Stomach (tissue), 19 donors: Measurements from ENCODE around the gene PIK3R2. TPM values are rescaled to one million over a fixed set of nuclear protein-coding genes. Genes with fewer than 3 reads are reported as not detected.
"Not testable (repeated sequence)": the region's sequence is repeated elsewhere in the genome, so short reads cannot be mapped to it uniquely, and the experiment has no call there.

ENCODE experiments used
- DNase-seq, 2 donors: peaks; one replicate each; pipeline versions ENCODE4 v3.0.0 to v3.0.0-alpha.2; 2013 to 2019
- H3K27ac ChIP-seq, 5 donors: fragments of 200-600 bp in 4 of 5; sonication (generic) in 4 of 5; one replicate each; pipeline ENCODE4 v1.5.1; 2013 to 2019; ENCODE audit warnings: mild to moderate bottlenecking in 1 of 5, moderate library complexity in 1 of 5
- H3K27me3 ChIP-seq, 3 donors: fragments of 200-600 bp; sonication (generic); one replicate each; pipeline ENCODE4 v1.5.1; 2017 to 2019; ENCODE audit warnings: mixed run types in 1 of 3
- H3K36me3 ChIP-seq, 4 donors: fragments of 200-600 bp; sonication (generic); 1 replicate in 3 of 4; 2 replicates in 1 of 4; pipeline ENCODE4 v1.5.1; 2016 to 2019
- H3K4me1 ChIP-seq, 4 donors: fragments of 200-600 bp; sonication (generic); one replicate each; pipeline ENCODE4 v1.5.1; 2016 to 2019
- H3K4me3 ChIP-seq, 4 donors: fragments of 200-600 bp; sonication (generic) in 3 of 4; one replicate each; pipeline ENCODE4 v1.5.1; 2016 to 2019; ENCODE audit warnings: mild to moderate bottlenecking in 1 of 4
- H3K9me3 ChIP-seq, 4 donors: fragments of 200-600 bp; sonication (generic); one replicate each; pipeline ENCODE4 v1.5.1; 2016 to 2019
- EP300 ChIP-seq: sonication (generic); formaldehyde crosslinking; IDR thresholded peaks from one replicate; pipeline ENCODE4 v1.6.1; 2017; ENCODE audit warnings: antibody characterized with exemption
- POLR2A ChIP-seq, 4 donors: fragments of 450-650 bp; IDR thresholded peaks; one replicate each; pipeline ENCODE4 v1.6.1; 2016; ENCODE audit warnings: antibody characterized with exemption in 4 of 4, control low read depth in 2 of 4, mild to moderate bottlenecking in 1 of 4, moderate library complexity in 1 of 4
- POLR2AphosphoS5 ChIP-seq, 3 donors: sonication (generic); formaldehyde crosslinking; IDR thresholded peaks; one replicate each; pipeline ENCODE4 v1.6.1; 2016; ENCODE audit warnings: antibody characterized with exemption in 3 of 3
- WGBS, 5 donors: extraction: QIAGEN DNeasy Blood & Tissue Kit in 3 of 5; methylation state at CpG; one replicate each; pipeline versions ENCODE4 v1.1.5 to v1.1.7; 2013 to 2018; 5-methylcytosine and 5-hydroxymethylcytosine counted together
- intact Hi-C: fragments of 100-400 bp; cut with DNase I; formaldehyde crosslinking; loops from one replicate; pipeline ENCODE4 v1.15.1; 2023; ENCODE audit warnings: low total_unique reads
- long read RNA-seq, 10 donors: transcript quantifications; one replicate each; lab custom pipeline, GENCODE V29; 2026
- polyA plus RNA-seq, 3 donors: library from polyadenylated mRNA; stranded (reverse); fragments of 200-250 nt; gene quantifications; one replicate each; pipeline ENCODE4 v1.2.3, GENCODE V29; 2013
- total RNA-seq, 5 donors: library from RNA; depleted of rRNA; stranded (reverse); fragments of >200 nt; gene quantifications; one replicate each; pipeline versions ENCODE4 v1.1.0 to v1.2.3, GENCODE V29; 2014 to 2016
- TF ChIP-seq, protein P1 (sequence below), 7 experiments: fragments of 450-650 bp in 4 of 7; fragments of 200-600 bp in 3 of 7; sonication (generic) in 3 of 7; IDR thresholded peaks; one replicate each; pipeline ENCODE4 v1.5.1; 2016 to 2019; ENCODE audit warnings: antibody characterized with exemption in 7 of 7, control low read depth in 2 of 7, mild to moderate bottlenecking in 1 of 7
- donor health status: healthy with polysubstance abuse.
- donor health status: Bipolar disorder and iron deficiency.
- donor health status: healthy.

PIK3R2 gene
- 100 to 1,000 TPM in 1 of 5 donors, 10 to 100 TPM in 3, 1 to 10 TPM in 1; 6.6 to 490 (median 22.2) TPM for total RNA-seq
- 1 to 10 TPM; 2.0 to 5.5 (median 2.6) TPM for polyA plus RNA-seq
- long read RNA-seq, donor 1, full-length matches to known transcripts, result 2 of 2 reads
- long read RNA-seq, donor 1, partial matches to known transcripts, result 0 of 2 reads
- long read RNA-seq, donor 1, other reads (novel, unspliced or antisense), result 0 of 2 reads
- long read RNA-seq, donor 2, full-length matches to known transcripts, result 12 of 12 reads
- long read RNA-seq, donor 2, partial matches to known transcripts, result 0 of 12 reads
- long read RNA-seq, donor 2, other reads (novel, unspliced or antisense), result 0 of 12 reads
- long read RNA-seq, donor 3, full-length matches to known transcripts, result 6 of 6 reads
- long read RNA-seq, donor 3, partial matches to known transcripts, result 0 of 6 reads
- long read RNA-seq, donor 3, other reads (novel, unspliced or antisense), result 0 of 6 reads
- long read RNA-seq, donor 4, result 0 reads
- long read RNA-seq, donor 5, full-length matches to known transcripts, result 8 of 8 reads
- long read RNA-seq, donor 5, partial matches to known transcripts, result 0 of 8 reads
- long read RNA-seq, donor 5, other reads (novel, unspliced or antisense), result 0 of 8 reads
- long read RNA-seq, donor 6, full-length matches to known transcripts, result 11 of 17 reads
- long read RNA-seq, donor 6, partial matches to known transcripts, result 6 of 17 reads
- long read RNA-seq, donor 6, other reads (novel, unspliced or antisense), result 0 of 17 reads
- long read RNA-seq, donor 7, full-length matches to known transcripts, result 3 of 8 reads
- long read RNA-seq, donor 7, partial matches to known transcripts, result 5 of 8 reads
- long read RNA-seq, donor 7, other reads (novel, unspliced or antisense), result 0 of 8 reads
- long read RNA-seq, donor 8, full-length matches to known transcripts, result 5 of 5 reads
- long read RNA-seq, donor 8, partial matches to known transcripts, result 0 of 5 reads
- long read RNA-seq, donor 8, other reads (novel, unspliced or antisense), result 0 of 5 reads
- long read RNA-seq, donor 9, partial matches to known transcripts, result 0 of 1 reads
- long read RNA-seq, donor 9, other reads (novel, unspliced or antisense), result 0 of 1 reads
- long read RNA-seq, donor 10, full-length matches to known transcripts, result 6 of 6 reads
- long read RNA-seq, donor 10, partial matches to known transcripts, result 0 of 6 reads
- long read RNA-seq, donor 10, other reads (novel, unspliced or antisense), result 0 of 6 reads

DNA sequence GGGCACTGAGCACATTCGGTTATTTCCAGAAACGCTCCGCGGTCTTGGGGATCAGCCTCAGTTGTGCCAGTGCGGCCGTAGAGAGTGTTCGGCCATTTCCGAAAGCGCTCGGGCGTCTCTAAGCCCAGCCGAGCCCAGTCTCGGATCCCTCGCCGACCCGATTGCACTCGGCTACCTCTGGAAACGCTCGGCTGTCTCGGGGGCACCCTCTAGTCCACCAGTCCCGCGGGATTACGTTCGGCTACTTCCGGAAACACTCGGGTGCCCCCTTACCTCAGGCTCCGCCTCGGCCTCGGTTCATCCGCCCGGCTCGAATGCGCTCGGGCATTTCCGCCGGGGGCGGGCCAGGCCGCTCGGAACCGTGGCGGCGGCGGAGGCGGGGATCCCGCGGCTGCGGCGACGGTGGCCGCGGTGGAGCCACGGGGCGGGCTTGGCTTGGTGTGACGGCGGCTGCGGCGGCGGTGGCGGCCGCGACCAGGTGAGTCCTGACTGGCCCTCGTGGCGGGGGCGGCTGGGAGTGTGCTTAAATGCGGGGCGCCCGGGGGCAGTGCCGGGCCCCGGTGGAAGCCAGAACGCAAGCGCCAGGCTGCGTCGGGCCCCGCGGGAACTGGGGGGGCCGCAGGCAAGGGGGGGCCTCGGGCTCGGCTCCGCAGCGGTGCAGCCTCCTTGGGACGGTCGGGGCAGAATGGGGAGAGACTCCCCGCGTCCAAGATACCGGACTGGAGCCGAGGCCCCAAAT is at the start of gene PIK3R2:
Gene PIK3R2 (plus strand): TSS at position 347 of the 739 bp plus-strand sequence. CDS start 2,717 bp downstream, outside the sequence.
- Histone ChIP-seq H3K36me3 (peaks cover 0 to 32% (median 20%) of the 10 kb centered on the region in 4 donors), H3K27me3 (no peaks in the 10 kb centered on the region), H3K9me3 (no peaks in the 10 kb centered on the region), H3K4me1 (peaks cover 47 to 61% (median 57%) of the 10 kb centered on the region in 4 donors), H3K4me3 (peak within 1 kb of the TSS; percentile 71 to 91 (median 84)), H3K27ac (peak within 1 kb of the TSS; percentile 72 to 97 (median 93))
- peak; percentile 100 for DNase-seq
- TF ChIP-seq EP300, result no peak
- TF ChIP-seq, protein P1, sequence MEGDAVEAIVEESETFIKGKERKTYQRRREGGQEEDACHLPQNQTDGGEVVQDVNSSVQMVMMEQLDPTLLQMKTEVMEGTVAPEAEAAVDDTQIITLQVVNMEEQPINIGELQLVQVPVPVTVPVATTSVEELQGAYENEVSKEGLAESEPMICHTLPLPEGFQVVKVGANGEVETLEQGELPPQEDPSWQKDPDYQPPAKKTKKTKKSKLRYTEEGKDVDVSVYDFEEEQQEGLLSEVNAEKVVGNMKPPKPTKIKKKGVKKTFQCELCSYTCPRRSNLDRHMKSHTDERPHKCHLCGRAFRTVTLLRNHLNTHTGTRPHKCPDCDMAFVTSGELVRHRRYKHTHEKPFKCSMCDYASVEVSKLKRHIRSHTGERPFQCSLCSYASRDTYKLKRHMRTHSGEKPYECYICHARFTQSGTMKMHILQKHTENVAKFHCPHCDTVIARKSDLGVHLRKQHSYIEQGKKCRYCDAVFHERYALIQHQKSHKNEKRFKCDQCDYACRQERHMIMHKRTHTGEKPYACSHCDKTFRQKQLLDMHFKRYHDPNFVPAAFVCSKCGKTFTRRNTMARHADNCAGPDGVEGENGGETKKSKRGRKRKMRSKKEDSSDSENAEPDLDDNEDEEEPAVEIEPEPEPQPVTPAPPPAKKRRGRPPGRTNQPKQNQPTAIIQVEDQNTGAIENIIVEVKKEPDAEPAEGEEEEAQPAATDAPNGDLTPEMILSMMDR (IDR thresholded peaks at IDR 0.05), result no peak
- TF ChIP-seq POLR2A (IDR thresholded peaks at IDR 0.05), result no peak
- TF ChIP-seq POLR2AphosphoS5 (IDR thresholded peaks at IDR 0.05), result peak in 2 of 3 donors; percentile 60 to 68
- WGBS, 5 donors, result 0 to 1% (median 0%) methylated on average over 38 to 86 of the region's 86 CpGs
- intact Hi-C loops, result no loop called here

DNA sequence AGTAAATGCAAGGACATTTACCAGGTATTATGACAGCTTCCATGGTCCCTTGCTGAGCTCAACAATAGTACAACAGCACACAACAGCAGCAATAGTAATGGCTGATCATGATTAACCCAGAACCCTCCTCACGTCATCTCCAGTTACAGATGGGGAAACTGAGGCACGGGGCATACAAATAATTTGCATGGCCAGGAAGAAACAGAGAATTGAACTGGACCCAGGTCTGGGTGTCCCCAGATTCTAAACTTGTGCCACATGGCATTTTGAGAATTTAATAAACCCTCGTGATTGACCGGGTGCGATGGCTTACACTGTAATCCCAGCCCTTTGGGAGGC is 48.2 kb upstream of the PIK3R2 start:
- Histone ChIP-seq H3K27ac (peak overlapping the region in 4 of 5 donors; percentile 22 to 65 (median 38)), H3K9me3 (no peaks in the 10 kb centered on the region), H3K27me3 (peaks cover 0 to 24% (median 1%) of the 10 kb centered on the region in 3 donors), H3K4me3 (peak overlapping the region; percentile 31 to 46 (median 36)), H3K36me3 (no peaks in the 10 kb centered on the region), H3K4me1 (peaks cover 10 to 29% (median 22%) of the 10 kb centered on the region in 4 donors)
- intact Hi-C loops, result no loop called here
- WGBS, 5 donors, result 64 to 76% (median 70%) methylated on average over 5 of the region's 5 CpGs
- TF ChIP-seq POLR2A (IDR thresholded peaks at IDR 0.05) (no peak), EP300 (no peak), POLR2AphosphoS5 (IDR thresholded peaks at IDR 0.05) (no peak)
- TF ChIP-seq, protein P1 (IDR thresholded peaks at IDR 0.05), result no peak
- DNase-seq, result no peak

- H3K27ac ChIP-seq, H3K9me3 ChIP-seq, H3K4me3 ChIP-seq, H3K36me3 ChIP-seq, intact Hi-C loops, DNase-seq: not testable (repeated sequence)
- 78 to 85% (median 82%) methylated on average over 7 of the region's 7 CpGs for WGBS, 5 donors
- Histone ChIP-seq H3K4me1 (peaks cover 13 to 34% (median 26%) of the 10 kb centered on the region in 4 donors), H3K27me3 (peaks cover 0 to 24% (median 0%) of the 10 kb centered on the region in 3 donors)
Measured at GRCh38 chr19:18105259-18105658, 47.7 kb upstream of the PIK3R2 start.

GRCh38 chr19:18107235-18107634 is 45.7 kb upstream of the PIK3R2 start:
- DNase-seq, result no peak
- H3K9me3 ChIP-seq, result no peaks in the 10 kb centered on the region
- TF ChIP-seq POLR2A (IDR thresholded peaks at IDR 0.05) (no peak), EP300 (no peak), POLR2AphosphoS5 (IDR thresholded peaks at IDR 0.05) (no peak)
- TF ChIP-seq, protein P1 (IDR thresholded peaks at IDR 0.05), result no peak
- H3K27me3 ChIP-seq, result peaks cover 0 to 21% (median 0%) of the 10 kb centered on the region in 3 donors
- peaks cover 0 to 8% (median 0%) of the 10 kb centered on the region in 4 donors for H3K36me3 ChIP-seq
- H3K4me3 ChIP-seq, result no peak overlapping the region
- no peak overlapping the region for H3K27ac ChIP-seq
- intact Hi-C loops, result no loop called here
- WGBS, 5 donors, result 93 to 96% (median 94%) methylated on average over 9 of the region's 9 CpGs
- H3K4me1 ChIP-seq, result peaks cover 17 to 48% (median 37%) of the 10 kb centered on the region in 4 donors
